A549 (cell line): ENCODE results near the gene TMEM30A.

Experiments
- KDM1A ChIP-seq: fragments of 200-600 bp; sonication (generic); IDR thresholded peaks from 2 replicates; pipeline ENCODE4 v1.6.1; 2016; ENCODE audit warnings: low read depth, mild to moderate bottlenecking
- POLR2A ChIP-seq: IDR thresholded peaks from 2 replicates; pipeline ENCODE4 v1.6.1; 2012; ENCODE audit warnings: mild to moderate bottlenecking, low read length
- RCOR1 ChIP-seq: fragments of 150-350 bp; IDR thresholded peaks from 2 replicates; pipeline ENCODE4 v1.6.1; 2014; ENCODE audit warnings: antibody characterized with exemption, low read length, low read depth
- TF ChIP-seq, protein P1 (sequence below): fragments of >200 bp; sonication (Bioruptor Twin); formaldehyde crosslinking; IDR thresholded peaks from 3 replicates; pipeline ENCODE4 v1.5.1; 2016
- TF ChIP-seq, protein P2 (sequence below): IDR thresholded peaks from 2 replicates; pipeline ENCODE4 v1.6.1; 2012

DNA sequence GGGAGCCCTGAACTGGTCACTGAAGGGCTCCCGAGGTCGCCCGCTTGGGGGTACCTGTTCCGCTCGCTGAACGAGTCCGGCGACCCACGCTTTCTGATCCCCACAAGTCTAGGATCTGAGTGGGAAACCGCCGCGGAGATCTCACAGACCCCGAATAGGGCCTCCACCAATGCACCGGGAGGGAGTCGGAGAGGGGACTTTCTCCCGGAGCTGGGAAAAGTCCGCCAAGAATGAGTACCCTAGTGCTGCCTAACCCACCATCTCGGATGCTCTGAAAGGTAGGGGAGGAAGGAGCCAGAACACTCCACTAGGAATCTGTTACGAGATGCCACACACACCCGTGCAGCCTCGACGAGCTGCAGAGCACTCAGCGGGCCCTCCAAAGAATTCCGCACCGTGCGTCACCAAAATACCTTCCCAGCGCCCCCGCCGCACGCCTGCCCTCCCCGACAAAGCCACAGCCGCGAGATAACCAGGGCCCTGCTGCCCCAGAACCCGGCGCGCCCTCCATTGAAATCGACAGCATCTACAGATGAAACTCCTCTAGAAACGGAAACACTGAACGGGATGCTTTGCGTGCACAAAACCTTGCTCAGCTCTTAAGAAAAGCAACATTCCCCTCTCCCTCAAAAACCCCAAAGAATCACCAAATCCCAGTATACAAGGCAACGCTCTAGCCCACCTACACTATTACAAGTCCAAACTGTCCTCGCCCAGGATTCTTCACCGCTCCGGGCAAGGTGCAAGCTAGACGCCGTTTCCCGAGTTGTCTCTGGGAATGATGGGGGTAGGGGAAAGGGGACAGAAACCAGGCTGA, 79.4 kb downstream of the TMEM30A start:
- TF ChIP-seq KDM1A (no peak), RCOR1 (no peak), POLR2A (no peak)
- TF ChIP-seq, protein P1, sequence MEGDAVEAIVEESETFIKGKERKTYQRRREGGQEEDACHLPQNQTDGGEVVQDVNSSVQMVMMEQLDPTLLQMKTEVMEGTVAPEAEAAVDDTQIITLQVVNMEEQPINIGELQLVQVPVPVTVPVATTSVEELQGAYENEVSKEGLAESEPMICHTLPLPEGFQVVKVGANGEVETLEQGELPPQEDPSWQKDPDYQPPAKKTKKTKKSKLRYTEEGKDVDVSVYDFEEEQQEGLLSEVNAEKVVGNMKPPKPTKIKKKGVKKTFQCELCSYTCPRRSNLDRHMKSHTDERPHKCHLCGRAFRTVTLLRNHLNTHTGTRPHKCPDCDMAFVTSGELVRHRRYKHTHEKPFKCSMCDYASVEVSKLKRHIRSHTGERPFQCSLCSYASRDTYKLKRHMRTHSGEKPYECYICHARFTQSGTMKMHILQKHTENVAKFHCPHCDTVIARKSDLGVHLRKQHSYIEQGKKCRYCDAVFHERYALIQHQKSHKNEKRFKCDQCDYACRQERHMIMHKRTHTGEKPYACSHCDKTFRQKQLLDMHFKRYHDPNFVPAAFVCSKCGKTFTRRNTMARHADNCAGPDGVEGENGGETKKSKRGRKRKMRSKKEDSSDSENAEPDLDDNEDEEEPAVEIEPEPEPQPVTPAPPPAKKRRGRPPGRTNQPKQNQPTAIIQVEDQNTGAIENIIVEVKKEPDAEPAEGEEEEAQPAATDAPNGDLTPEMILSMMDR, result no peak
- TF ChIP-seq, protein P2, sequence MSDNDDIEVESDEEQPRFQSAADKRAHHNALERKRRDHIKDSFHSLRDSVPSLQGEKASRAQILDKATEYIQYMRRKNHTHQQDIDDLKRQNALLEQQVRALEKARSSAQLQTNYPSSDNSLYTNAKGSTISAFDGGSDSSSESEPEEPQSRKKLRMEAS, result no peak; the same call in 1 of the 2 replicates
